ENCODE measurements around the gene PREX1.

Gene PREX1

GRCh38 chr20:48629069-48629959 is 198.5 kb downstream of the PREX1 start:
- H3K4me3 ChIP-seq (ENCODE audit: low read depth, low read length): no peak overlapping the region
- DNase-seq (ENCODE audit: low read depth): no peak
- TF ChIP-seq MYC (IDR thresholded peaks at IDR 0.05; ENCODE audit: low read depth, low read length): no peak
- TF ChIP-seq CTCF (IDR thresholded peaks at IDR 0.05; ENCODE audit: low read depth, low read length): no peak
- TF ChIP-seq MAX (IDR thresholded peaks at IDR 0.05; ENCODE audit: low read depth, low read length): no peak

- H3K4me3 ChIP-seq (ENCODE audit: low read depth, low read length): no peak overlapping the region
- no peak for TF ChIP-seq MYC (IDR thresholded peaks at IDR 0.05; ENCODE audit: low read depth, low read length)
- TF ChIP-seq POLR2A (IDR thresholded peaks at IDR 0.05; ENCODE audit: extremely low read depth, insufficient read length): no peak
- no peak for TF ChIP-seq CTCF (IDR thresholded peaks at IDR 0.05; ENCODE audit: low read depth, low read length)
- TF ChIP-seq MAX (IDR thresholded peaks at IDR 0.05; ENCODE audit: low read depth, low read length): no peak
- no peak for DNase-seq (ENCODE audit: low read depth)
These were observed 200.1 kb downstream of the PREX1 start for GRCh38 chr20:48627737-48628128.

GRCh38 chr20:48626938-48627736 is 200.7 kb downstream of the PREX1 start:
- peak; percentile 36 for DNase-seq (ENCODE audit: low read depth)
- no peak overlapping the region for H3K4me3 ChIP-seq (ENCODE audit: low read depth, low read length)
- TF ChIP-seq POLR2A (IDR thresholded peaks at IDR 0.05; ENCODE audit: extremely low read depth, insufficient read length) (no peak), MYC (IDR thresholded peaks at IDR 0.05; ENCODE audit: low read depth, low read length) (no peak), CTCF (IDR thresholded peaks at IDR 0.05; ENCODE audit: low read depth, low read length) (no peak), MAX (IDR thresholded peaks at IDR 0.05; ENCODE audit: low read depth, low read length) (0 out of 2 replicates have a peak, but pooled peaks have one; percentile 70)

GRCh38 chr20:48626226-48626937 is 201.4 kb downstream of the PREX1 start:
- TF ChIP-seq MYC (IDR thresholded peaks at IDR 0.05; ENCODE audit: low read depth, low read length) (peak; percentile 85), MAX (IDR thresholded peaks at IDR 0.05; ENCODE audit: low read depth, low read length) (no peak; the same call in none of the 2 replicates)
- peak; percentile 93 for DNase-seq (ENCODE audit: low read depth)
- no peak overlapping the region for H3K4me3 ChIP-seq (ENCODE audit: low read depth, low read length)

GRCh38 chr20:48625136-48625900 is 202.5 kb downstream of the PREX1 start:
- H3K4me3 ChIP-seq (ENCODE audit: low read depth, low read length): no peak overlapping the region
- TF ChIP-seq CTCF (IDR thresholded peaks at IDR 0.05; ENCODE audit: low read depth, low read length) (no peak), MAX (IDR thresholded peaks at IDR 0.05; ENCODE audit: low read depth, low read length) (no peak), POLR2A (IDR thresholded peaks at IDR 0.05; ENCODE audit: extremely low read depth, insufficient read length) (no peak), MYC (IDR thresholded peaks at IDR 0.05; ENCODE audit: low read depth, low read length) (no peak)
- DNase-seq (ENCODE audit: low read depth): no peak
